Uterus (tissue), 4 donors: ENCODE data around the gene GOLGA8F. TPM values are rescaled to one million over a fixed set of nuclear protein-coding genes. Genes with fewer than 3 reads are reported as not detected.
"Not testable (repeated sequence)": the region's sequence is repeated elsewhere in the genome, so short reads cannot be mapped to it uniquely, and the experiment has no call there.

Experiments used
- DNase-seq, 2 donors: peaks; one replicate each; pipeline ENCODE4 v3.0.0-alpha.2; 2019 to 2020
- H3K27ac ChIP-seq, 2 donors: fragments of 200-600 bp; sonication (generic); 1 replicate in 1 of 2; 2 replicates in 1 of 2; pipeline ENCODE4 v1.5.1; 2016 to 2018
- H3K27me3 ChIP-seq, 2 donors: fragments of 200-600 bp; sonication (generic); one replicate each; pipeline ENCODE4 v1.5.1; 2018 to 2019; ENCODE audit warnings: control low read depth in 1 of 2
- H3K36me3 ChIP-seq, 2 donors: fragments of 200-600 bp; sonication (generic); one replicate each; pipeline ENCODE4 v1.5.1; 2019; ENCODE audit warnings: control low read depth in 1 of 2
- H3K4me1 ChIP-seq, 2 donors: fragments of 200-600 bp; sonication (generic); one replicate each; pipeline ENCODE4 v1.5.1; 2018 to 2019; ENCODE audit warnings: control low read depth in 1 of 2
- H3K4me3 ChIP-seq, 2 donors: fragments of 200-600 bp; sonication (generic); 1 replicate in 1 of 2; 2 replicates in 1 of 2; pipeline ENCODE4 v1.5.1; 2018 to 2019; ENCODE audit warnings: mild to moderate bottlenecking in 1 of 2
- H3K9me3 ChIP-seq, 2 donors: fragments of 200-600 bp; sonication (generic); one replicate each; pipeline ENCODE4 v1.5.1; 2019; ENCODE audit warnings: control low read depth in 1 of 2
- intact Hi-C: fragments of 100-400 bp; cut with DNase I; formaldehyde crosslinking; loops from one replicate; pipeline ENCODE4 v1.15.1; 2023; ENCODE audit warnings: low total_unique reads
- microRNA-seq: library from miRNA; unstranded; fragments of <30 nt; microRNA quantifications from one replicate; pipeline ENCODE4, GENCODE V29; 2016; ENCODE audit warnings: borderline microRNAs expressed, borderline replicate concordance
- small RNA-seq: library from RNA; depleted of rRNA; stranded (forward); fragments of <200 nt; gene quantifications from one replicate; pipeline ENCODE3, GENCODE V24; 2016
- total RNA-seq, 4 donors: library from RNA; depleted of rRNA in 3 of 4; stranded (reverse); fragments of >200 nt in 3 of 4; gene quantifications; one replicate each; pipeline versions ENCODE4 v1.1.0 to v1.2.4, GENCODE V29; 2014 to 2023
- donor health status: DM: yes; HTN: yes; CAD: no.

GOLGA8F gene, protein sequence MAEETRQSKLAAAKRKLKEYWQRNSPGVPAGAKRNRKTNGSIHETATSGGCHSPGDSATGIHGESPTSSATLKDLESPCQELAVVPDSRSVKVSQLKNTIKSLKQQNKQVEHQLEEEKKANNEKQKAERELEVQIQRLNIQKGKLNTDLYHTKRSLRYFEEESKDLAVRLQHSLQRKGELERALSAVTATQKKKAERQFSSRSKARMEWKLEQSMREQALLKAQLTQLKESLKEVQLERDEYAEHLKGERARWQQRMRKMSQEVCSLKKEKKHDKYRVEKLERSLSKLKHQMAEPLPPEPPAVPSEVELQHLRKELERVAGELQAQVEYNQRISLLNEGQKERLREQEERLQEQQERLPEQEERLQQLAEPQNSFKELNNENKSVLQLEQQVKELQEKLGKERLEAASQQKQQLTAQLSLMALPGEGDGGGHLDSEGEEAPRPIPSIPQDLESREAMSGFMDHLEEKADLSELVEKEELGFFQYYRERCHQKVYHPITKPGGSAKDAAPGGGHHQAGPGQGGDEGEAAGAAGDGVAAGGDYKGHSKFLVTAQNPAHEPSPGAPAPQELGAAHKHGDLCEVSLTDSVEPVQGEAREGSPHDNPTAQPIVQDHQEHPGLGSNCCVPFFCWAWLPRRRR
- not detected for total RNA-seq

DNA sequence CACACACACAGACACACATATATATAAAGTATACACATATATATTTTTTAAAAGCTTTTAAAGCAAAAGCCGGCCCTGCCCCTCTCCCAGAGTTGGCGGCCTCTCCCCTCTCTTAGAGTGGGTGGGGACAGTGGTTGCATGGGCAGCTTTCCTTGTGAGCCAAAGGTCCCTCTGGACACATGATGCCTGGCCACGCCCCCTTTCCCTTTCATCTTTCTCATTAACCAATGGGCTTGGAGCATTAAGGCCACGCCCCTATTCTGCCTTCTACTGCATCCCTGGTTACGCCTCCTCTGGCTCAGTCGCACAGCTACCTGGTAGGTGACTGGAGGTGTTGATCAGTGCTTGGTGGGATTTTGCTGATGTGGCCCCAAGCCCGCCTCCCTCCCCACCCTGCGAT lies at the start of gene GOLGA8F:
Gene GOLGA8F (plus strand): TSS at position 301 of the 400 bp plus-strand sequence. CDS start 98 bp downstream, at position 399.
- H3K36me3 ChIP-seq, H3K4me3 ChIP-seq, H3K4me1 ChIP-seq, intact Hi-C loops, DNase-seq, H3K9me3 ChIP-seq, H3K27me3 ChIP-seq, H3K27ac ChIP-seq: not testable (repeated sequence)

DNA sequence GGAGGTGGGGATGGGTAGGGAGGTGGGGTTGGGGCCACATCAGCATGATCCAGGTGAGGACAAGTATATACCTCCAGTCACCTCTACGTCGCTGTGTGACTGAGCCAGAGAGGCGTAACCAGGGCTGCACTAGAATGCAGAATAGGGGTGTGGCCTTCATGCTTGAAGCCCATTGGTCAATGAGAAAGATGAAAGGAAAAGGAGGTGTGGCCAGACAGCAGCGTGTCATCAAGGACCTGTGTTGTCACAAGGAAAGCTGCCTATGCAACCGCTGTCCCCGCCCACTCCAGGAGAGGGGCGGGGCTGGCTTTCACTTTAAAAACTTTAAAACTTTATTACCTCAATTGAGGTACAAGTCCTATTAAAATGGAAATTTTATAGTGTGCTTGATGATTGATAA lies 20.5 kb upstream of the GOLGA8F start, which contains the start of gene GOLGA6L24:
Gene GOLGA6L24 (minus strand): TSS at position 101 of the 400 bp plus-strand sequence. CDS start 61 bp downstream, at position 40.
- H3K9me3 ChIP-seq, DNase-seq, H3K4me3 ChIP-seq, intact Hi-C loops, H3K27me3 ChIP-seq, H3K36me3 ChIP-seq, H3K4me1 ChIP-seq, H3K27ac ChIP-seq: not testable (repeated sequence)

DNA sequence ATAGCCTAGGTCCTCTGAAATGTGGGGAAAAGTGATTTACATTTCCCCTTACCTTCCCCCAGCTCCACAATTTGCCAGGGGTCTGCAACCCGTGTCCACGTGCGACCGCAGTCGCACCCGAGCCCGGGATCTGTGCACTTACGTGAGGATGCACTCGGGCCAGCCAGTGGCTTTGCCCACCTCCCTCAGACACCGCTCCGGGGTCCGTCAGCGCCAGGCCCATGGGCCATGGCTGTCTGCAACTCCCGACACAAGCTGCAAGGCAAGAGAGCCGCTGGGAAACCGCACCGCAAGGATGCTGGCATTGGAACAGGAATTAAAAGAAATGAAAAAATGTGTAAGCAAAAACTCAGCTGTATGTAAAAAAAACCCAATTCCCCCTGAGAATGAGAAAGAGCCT lies 13.0 kb upstream of the GOLGA8F start:
- H3K27ac ChIP-seq, H3K36me3 ChIP-seq, DNase-seq, intact Hi-C loops, H3K4me1 ChIP-seq, H3K27me3 ChIP-seq, H3K4me3 ChIP-seq, H3K9me3 ChIP-seq: not testable (repeated sequence)

DNA sequence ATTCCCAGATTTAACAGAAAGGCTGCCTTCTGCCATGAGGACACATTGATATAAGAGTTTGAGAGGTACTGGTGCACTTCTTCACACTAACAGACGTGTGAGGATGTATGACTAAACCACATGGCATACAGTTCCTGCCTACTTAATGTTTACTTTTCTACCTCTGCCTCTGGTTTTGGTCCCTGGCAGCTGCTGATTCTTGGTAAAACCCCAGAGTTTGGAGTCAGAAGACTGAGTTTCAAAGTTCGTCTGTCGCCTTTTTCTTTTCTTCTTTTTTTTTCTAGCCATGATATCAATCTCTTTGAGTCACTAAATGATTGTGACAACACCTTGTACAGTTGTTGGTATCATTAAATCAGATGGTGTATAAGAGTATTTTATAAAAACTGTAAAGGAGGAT lies 1.6 kb downstream of the GOLGA8F start:
- H3K36me3 ChIP-seq, H3K9me3 ChIP-seq, H3K4me1 ChIP-seq, H3K4me3 ChIP-seq, H3K27me3 ChIP-seq, H3K27ac ChIP-seq, DNase-seq, intact Hi-C loops: not testable (repeated sequence)

DNA sequence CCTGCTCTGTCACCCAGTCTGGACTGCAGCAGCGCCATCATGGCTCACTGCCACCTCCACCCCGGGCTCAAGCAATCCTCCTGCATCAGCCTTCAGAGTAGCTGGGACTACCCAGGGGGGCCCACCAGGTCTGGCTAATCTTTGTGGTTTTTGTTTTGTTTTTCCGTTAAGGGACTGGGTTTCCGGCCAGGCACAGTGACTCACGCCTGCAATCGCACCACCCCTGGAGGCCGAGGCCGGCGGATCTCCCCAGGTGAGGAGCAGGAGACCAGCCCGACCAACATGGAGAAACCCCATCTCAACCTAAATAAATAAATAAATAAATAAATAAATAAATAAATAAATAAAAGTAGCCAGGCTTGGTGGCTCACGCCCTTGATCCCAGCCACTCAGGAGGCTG lies 17.6 kb downstream of the GOLGA8F start:
- H3K9me3 ChIP-seq, H3K4me1 ChIP-seq, intact Hi-C loops, H3K27ac ChIP-seq, H3K27me3 ChIP-seq, H3K4me3 ChIP-seq, DNase-seq, H3K36me3 ChIP-seq: not testable (repeated sequence)

DNA sequence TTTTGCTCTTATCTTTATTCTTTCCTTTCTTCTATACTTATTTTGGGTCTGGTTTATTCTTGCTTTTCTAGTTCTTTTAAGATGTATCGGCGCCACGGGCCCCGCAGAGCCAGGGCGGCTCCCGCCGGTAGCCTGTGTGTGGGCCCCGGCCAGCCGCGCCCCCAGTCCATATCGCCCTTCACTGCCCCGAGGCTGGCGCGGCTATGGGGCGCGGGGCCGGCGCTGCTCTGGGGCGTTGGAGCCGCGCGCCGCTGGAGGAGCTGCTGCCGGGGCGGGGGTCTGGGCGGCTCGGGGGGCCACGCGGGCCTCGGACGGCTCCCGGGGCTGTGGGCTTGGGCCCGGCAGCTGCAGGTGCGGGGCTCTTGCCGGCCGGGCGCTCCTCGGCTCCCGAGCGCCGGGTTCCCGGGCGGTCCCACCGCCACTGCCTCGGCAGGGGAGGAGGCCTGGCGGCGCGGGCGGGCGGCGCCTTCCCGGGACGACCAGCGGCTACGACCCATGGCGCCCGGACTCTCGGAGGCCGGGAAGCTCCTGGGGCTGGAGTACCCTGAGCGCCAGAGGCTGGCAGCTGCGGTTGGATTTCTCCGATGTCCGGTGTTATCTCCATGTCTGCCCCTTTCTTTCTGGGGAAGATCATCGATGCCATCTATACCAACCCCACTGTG lies 24.4 kb downstream of the GOLGA8F start:
- H3K4me1 ChIP-seq, H3K27me3 ChIP-seq, DNase-seq, H3K36me3 ChIP-seq, intact Hi-C loops, H3K27ac ChIP-seq, H3K4me3 ChIP-seq, H3K9me3 ChIP-seq: not testable (repeated sequence)

DNA sequence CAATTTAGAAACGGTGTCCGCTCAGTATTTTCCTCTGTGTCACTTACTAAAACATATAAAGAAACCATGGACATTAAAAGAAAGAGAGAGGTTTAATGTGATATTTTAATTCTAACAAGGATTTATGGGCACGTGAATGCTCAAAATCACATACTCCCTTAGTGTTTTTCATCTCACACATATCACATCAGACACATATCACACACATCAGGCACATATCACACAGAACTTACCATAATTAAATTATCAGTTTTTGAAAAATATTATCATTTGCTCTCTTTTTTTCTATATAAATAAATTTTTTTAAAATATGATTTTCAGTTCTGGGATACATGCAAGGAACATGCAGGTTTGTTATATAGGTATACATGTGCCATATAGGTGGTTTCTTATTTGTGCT lies 42.0 kb downstream of the GOLGA8F start:
- intact Hi-C loops, H3K9me3 ChIP-seq, DNase-seq, H3K27me3 ChIP-seq, H3K4me3 ChIP-seq, H3K36me3 ChIP-seq, H3K27ac ChIP-seq, H3K4me1 ChIP-seq: not testable (repeated sequence)

DNA sequence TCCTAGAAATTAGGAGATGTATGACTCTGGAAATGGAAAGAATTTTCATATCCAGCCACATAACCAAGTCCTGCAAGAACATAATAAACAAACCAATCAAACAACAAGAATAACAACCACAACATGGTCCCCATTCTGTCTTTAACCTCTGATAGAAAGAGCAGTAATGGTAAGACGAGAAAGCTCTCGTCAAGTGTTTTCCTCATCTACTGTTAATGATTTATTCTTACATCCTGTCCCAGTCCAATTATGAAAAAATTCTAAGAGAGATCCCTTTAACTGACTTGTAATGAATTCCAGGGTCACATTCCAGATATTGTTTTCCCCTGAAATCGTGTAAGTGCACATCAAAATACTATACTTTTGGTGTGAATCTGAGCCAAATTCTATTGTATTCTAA lies 57.1 kb downstream of the GOLGA8F start:
- DNase-seq, H3K4me1 ChIP-seq, H3K27me3 ChIP-seq, H3K27ac ChIP-seq, H3K9me3 ChIP-seq, intact Hi-C loops, H3K4me3 ChIP-seq, H3K36me3 ChIP-seq: not testable (repeated sequence)

Small RNAs within 50 kb of the gene (microRNA-seq; reads per million reads assigned to microRNA genes)
- gene MIR4509-2: not detected

Small RNAs within 50 kb of the gene (small RNA-seq; reads per million reads assigned to genes)
- gene AC091304.5 (not detected), gene AC091304.6 (not detected), gene AC091304.9 (not detected), gene MIR4509-2 (not detected), gene RN7SL238P (not detected)

Other genes starting within 250 kb of the GOLGA8F start
- gene HERC2, start 56.5 kb upstream of the GOLGA8F start, total RNA-seq: 10 to 100 TPM; 14.1 to 98.3 (median 58.6) TPM
- gene GOLGA6L24, start 20.6 kb upstream of the GOLGA8F start, total RNA-seq: not detected
- gene GOLGA8G, start 154.3 kb downstream of the GOLGA8F start, total RNA-seq: not detected
- not detected for gene GOLGA6L25, start 174.9 kb downstream of the GOLGA8F start, total RNA-seq